ENCODE results near the gene EFCAB11.
A peak's percentile ranks its signal among the peaks of the same experiment; 100 is the strongest.

EFCAB11 gene

GRCh38 chr14:89973234-89973823 lies 18.8 kb upstream of the EFCAB11 start:
- Mint-ChIP-seq H3K27ac (no peak overlapping the region), H3K9me3 (no peaks in the 10 kb centered on the region), H3K36me3 (ENCODE audit: low read depth) (peaks cover 74% of the 10 kb centered on the region), H3K4me1 (ENCODE audit: low read depth) (no peaks in the 10 kb centered on the region), H3K27me3 (no peaks in the 10 kb centered on the region), H3K4me3 (no peak overlapping the region)
- intact Hi-C loops (cut with micrococcal nuclease) = loop anchor here (1.0 to 5.0 kb wide), 2 partner anchors 89 to 262 kb away; partner anchors contain the start of gene KCNK13

- intact Hi-C loops (cut with micrococcal nuclease) = no loop called here
- H3K4me1 Mint-ChIP-seq (ENCODE audit: low read depth) = peaks cover 2% of the 10 kb centered on the region
- no peaks in the 10 kb centered on the region for H3K27me3 Mint-ChIP-seq
These were observed 11.3 kb upstream of the EFCAB11 start for GRCh38 chr14:89965839-89966238.

GRCh38 chr14:89963288-89963978 lies 8.9 kb upstream of the EFCAB11 start:
- intact Hi-C loops (cut with micrococcal nuclease) = no loop called here
- Mint-ChIP-seq H3K4me3 (no peak overlapping the region), H3K9me3 (no peaks in the 10 kb centered on the region), H3K36me3 (ENCODE audit: low read depth) (peaks cover 67% of the 10 kb centered on the region), H3K4me1 (ENCODE audit: low read depth) (peaks cover 8% of the 10 kb centered on the region), H3K27me3 (no peaks in the 10 kb centered on the region), H3K27ac (no peak overlapping the region)

More at GRCh38 chr14:89965839-89966238, 11.3 kb upstream of the EFCAB11 start:
- peaks cover 73% of the 10 kb centered on the region for H3K36me3 Mint-ChIP-seq (ENCODE audit: low read depth)
- H3K9me3 Mint-ChIP-seq = no peaks in the 10 kb centered on the region
- no peak overlapping the region for H3K27ac Mint-ChIP-seq
- no peak overlapping the region for H3K4me3 Mint-ChIP-seq

GRCh38 chr14:89960914-89961313 lies 6.4 kb upstream of the EFCAB11 start:
- no peak overlapping the region for H3K4me3 Mint-ChIP-seq
- H3K4me1 Mint-ChIP-seq (ENCODE audit: low read depth) = peaks cover 29% of the 10 kb centered on the region
- intact Hi-C loops (cut with micrococcal nuclease) = no loop called here
- peaks cover 58% of the 10 kb centered on the region for H3K36me3 Mint-ChIP-seq (ENCODE audit: low read depth)
- no peaks in the 10 kb centered on the region for H3K9me3 Mint-ChIP-seq
- H3K27ac Mint-ChIP-seq = no peak overlapping the region
- no peaks in the 10 kb centered on the region for H3K27me3 Mint-ChIP-seq

- Mint-ChIP-seq H3K27ac (no peak overlapping the region), H3K27me3 (no peaks in the 10 kb centered on the region), H3K4me3 (no peak overlapping the region), H3K4me1 (ENCODE audit: low read depth) (peaks cover 29% of the 10 kb centered on the region), H3K36me3 (ENCODE audit: low read depth) (peaks cover 49% of the 10 kb centered on the region), H3K9me3 (no peaks in the 10 kb centered on the region)
- intact Hi-C loops (cut with micrococcal nuclease) = loop anchor here (5.0 kb wide), 2 partner anchors 372 to 437 kb away; partner anchors contain the start of genes CALM1 and NRDE2
These were observed 5.4 kb upstream of the EFCAB11 start for GRCh38 chr14:89959853-89960445.

- Mint-ChIP-seq H3K27ac (no peak overlapping the region), H3K4me3 (no peak overlapping the region)
These were observed 4.4 kb upstream of the EFCAB11 start for GRCh38 chr14:89958966-89959365.

GRCh38 chr14:89957791-89958190 lies 3.3 kb upstream of the EFCAB11 start:
- Mint-ChIP-seq H3K36me3 (ENCODE audit: low read depth) (peaks cover 35% of the 10 kb centered on the region), H3K27me3 (no peaks in the 10 kb centered on the region), H3K4me3 (no peak overlapping the region), H3K9me3 (no peaks in the 10 kb centered on the region), H3K4me1 (ENCODE audit: low read depth) (peaks cover 39% of the 10 kb centered on the region), H3K27ac (no peak overlapping the region)
- intact Hi-C loops (cut with micrococcal nuclease) = loop anchor here (5.0 kb wide), 2 partner anchors 375 to 440 kb away; partner anchors contain the start of genes CALM1 and NRDE2

More at GRCh38 chr14:89958966-89959365, 4.4 kb upstream of the EFCAB11 start:
- intact Hi-C loops (cut with micrococcal nuclease) = loop anchor here (5.0 kb wide), 2 partner anchors 373 to 438 kb away; partner anchors contain the start of genes CALM1 and NRDE2
- Mint-ChIP-seq H3K27me3 (no peaks in the 10 kb centered on the region), H3K9me3 (no peaks in the 10 kb centered on the region), H3K36me3 (ENCODE audit: low read depth) (peaks cover 46% of the 10 kb centered on the region), H3K4me1 (ENCODE audit: low read depth) (peaks cover 33% of the 10 kb centered on the region)

- Mint-ChIP-seq H3K27ac (peak overlapping the region; percentile 81), H3K27me3 (no peaks in the 10 kb centered on the region), H3K4me1 (ENCODE audit: low read depth) (peaks cover 39% of the 10 kb centered on the region), H3K4me3 (no peak overlapping the region), H3K9me3 (no peaks in the 10 kb centered on the region), H3K36me3 (ENCODE audit: low read depth) (peaks cover 31% of the 10 kb centered on the region)
- intact Hi-C loops (cut with micrococcal nuclease) = loop anchor here (5.0 kb wide), 2 partner anchors 375 to 440 kb away; partner anchors contain the start of genes CALM1 and NRDE2
These were observed 2.8 kb upstream of the EFCAB11 start for GRCh38 chr14:89957376-89957775.

GRCh38 chr14:89956661-89957009 lies 2.1 kb upstream of the EFCAB11 start:
- peak overlapping the region; percentile 97 for H3K4me3 Mint-ChIP-seq
- no peaks in the 10 kb centered on the region for H3K9me3 Mint-ChIP-seq
- peak overlapping the region; percentile 81 for H3K27ac Mint-ChIP-seq
- peaks cover 39% of the 10 kb centered on the region for H3K4me1 Mint-ChIP-seq (ENCODE audit: low read depth)
- peaks cover 29% of the 10 kb centered on the region for H3K36me3 Mint-ChIP-seq (ENCODE audit: low read depth)
- H3K27me3 Mint-ChIP-seq = no peaks in the 10 kb centered on the region
- intact Hi-C loops (cut with micrococcal nuclease) = loop anchor here (5.0 kb wide), 2 partner anchors 376 to 441 kb away; partner anchors contain the start of genes CALM1 and NRDE2

- Mint-ChIP-seq H3K27me3 (no peaks in the 10 kb centered on the region), H3K36me3 (ENCODE audit: low read depth) (peaks cover 34% of the 10 kb centered on the region), H3K4me3 (peak within 1 kb of the TSS; percentile 97), H3K4me1 (ENCODE audit: low read depth) (peaks cover 39% of the 10 kb centered on the region), H3K9me3 (no peaks in the 10 kb centered on the region), H3K27ac (peak within 1 kb of the TSS; percentile 81)
- intact Hi-C loops (cut with micrococcal nuclease) = loop anchor here (5.0 kb wide), 2 partner anchors 376 to 441 kb away; partner anchors contain the start of genes CALM1 and NRDE2
These were observed 1.5 kb upstream of the EFCAB11 start, which contains the start of gene TDP1 for GRCh38 chr14:89955745-89956660. Gene TDP1 (plus strand): TSS chr14:89955927. CDS start chr14:89963115, 7,188 bp downstream.

GRCh38 chr14:89955022-89955744 lies 653 bp upstream of the EFCAB11 start:
- Mint-ChIP-seq H3K27ac (peak overlapping the region; percentile 81), H3K27me3 (no peaks in the 10 kb centered on the region), H3K4me1 (ENCODE audit: low read depth) (peaks cover 33% of the 10 kb centered on the region), H3K4me3 (peak overlapping the region; percentile 97), H3K36me3 (ENCODE audit: low read depth) (peaks cover 34% of the 10 kb centered on the region), H3K9me3 (no peaks in the 10 kb centered on the region)
- intact Hi-C loops (cut with micrococcal nuclease) = loop anchor here (5.0 kb wide), 2 partner anchors 377 to 442 kb away; partner anchors contain the start of genes CALM1 and NRDE2

GRCh38 chr14:89953602-89954001 lies 928 bp downstream of the EFCAB11 start:
- Mint-ChIP-seq H3K27me3 (no peaks in the 10 kb centered on the region), H3K36me3 (ENCODE audit: low read depth) (peaks cover 42% of the 10 kb centered on the region), H3K4me3 (no peak overlapping the region), H3K4me1 (ENCODE audit: low read depth) (peaks cover 32% of the 10 kb centered on the region), H3K9me3 (no peaks in the 10 kb centered on the region), H3K27ac (no peak overlapping the region)
- intact Hi-C loops (cut with micrococcal nuclease) = no loop called here
